Measurements from ENCODE around the gene CREB5. TPM values are rescaled to one million over a fixed set of nuclear protein-coding genes. Genes with fewer than 3 reads are reported as not detected.

The CREB5 gene
- total RNA-seq, 2 experiments from 2014 or later = not detected

- ChIA-PET POLR2A (no interaction called here), CTCF (no interaction called here)
- Mint-ChIP-seq H3K4me3 (no peak overlapping the region), H3K27ac (no peak overlapping the region), H3K36me3 (ENCODE audit: low read depth) (peaks cover 11% of the 10 kb centered on the region), H3K27me3 (ENCODE audit: low read depth) (peaks cover 14% of the 10 kb centered on the region), H3K4me1 (ENCODE audit: low read depth) (peaks cover 15% of the 10 kb centered on the region), H3K9me3 (ENCODE audit: insufficient read depth) (peaks cover 19% of the 10 kb centered on the region)
- ATAC-seq (no peak), DNase-seq (no peak)
Measured at GRCh38 chr7:28660132-28660531, 247.8 kb downstream of the CREB5 start.

GRCh38 chr7:28661826-28662595, 249.7 kb downstream of the CREB5 start:
- Mint-ChIP-seq H3K9me3 (ENCODE audit: insufficient read depth) (peaks cover 19% of the 10 kb centered on the region), H3K27me3 (ENCODE audit: low read depth) (peaks cover 20% of the 10 kb centered on the region), H3K36me3 (ENCODE audit: low read depth) (peaks cover 11% of the 10 kb centered on the region), H3K27ac (peak overlapping the region; percentile 70), H3K4me1 (ENCODE audit: low read depth) (peaks cover 15% of the 10 kb centered on the region), H3K4me3 (peak overlapping the region; percentile 22)
- DNase-seq = peak; percentile 75
- peak; percentile 93 for ATAC-seq
- ChIA-PET POLR2A (no interaction called here), CTCF (interaction anchor here (0.6 kb wide), 1 partner anchor 9 kb away, joined by 3 read pairs; no protein-coding TSS in a partner anchor)

GRCh38 chr7:28666154-28666553, 253.8 kb downstream of the CREB5 start:
- ChIA-PET POLR2A (no interaction called here), CTCF (no interaction called here)
- peaks cover 15% of the 10 kb centered on the region for H3K4me1 Mint-ChIP-seq (ENCODE audit: low read depth)
- peaks cover 20% of the 10 kb centered on the region for H3K27me3 Mint-ChIP-seq (ENCODE audit: low read depth)
- ATAC-seq = no peak
- DNase-seq = no peak
- H3K36me3 Mint-ChIP-seq (ENCODE audit: low read depth) = peaks cover 6% of the 10 kb centered on the region
- peaks cover 6% of the 10 kb centered on the region for H3K9me3 Mint-ChIP-seq (ENCODE audit: insufficient read depth)
- H3K27ac Mint-ChIP-seq = no peak overlapping the region
- H3K4me3 Mint-ChIP-seq = no peak overlapping the region

- peaks cover 2% of the 10 kb centered on the region for H3K36me3 Mint-ChIP-seq (ENCODE audit: low read depth)
- ChIA-PET CTCF (no interaction called here), POLR2A (no interaction called here)
- no peaks in the 10 kb centered on the region for H3K4me1 Mint-ChIP-seq (ENCODE audit: low read depth)
- ATAC-seq (no peak), DNase-seq (no peak)
- no peak overlapping the region for H3K4me3 Mint-ChIP-seq
- peaks cover 17% of the 10 kb centered on the region for H3K27me3 Mint-ChIP-seq (ENCODE audit: low read depth)
- H3K27ac Mint-ChIP-seq = no peak overlapping the region
- no peaks in the 10 kb centered on the region for H3K9me3 Mint-ChIP-seq (ENCODE audit: insufficient read depth)
Measured at GRCh38 chr7:28668085-28668484, 255.8 kb downstream of the CREB5 start.

GRCh38 chr7:28669330-28669729, 257.0 kb downstream of the CREB5 start:
- H3K36me3 Mint-ChIP-seq (ENCODE audit: low read depth) = peaks cover under 1% of the 10 kb centered on the region
- H3K4me1 Mint-ChIP-seq (ENCODE audit: low read depth) = no peaks in the 10 kb centered on the region
- ChIA-PET CTCF (no interaction called here), POLR2A (no interaction called here)
- H3K9me3 Mint-ChIP-seq (ENCODE audit: insufficient read depth) = no peaks in the 10 kb centered on the region
- peaks cover 14% of the 10 kb centered on the region for H3K27me3 Mint-ChIP-seq (ENCODE audit: low read depth)
- ATAC-seq (no peak), DNase-seq (no peak)
- H3K4me3 Mint-ChIP-seq = no peak overlapping the region
- H3K27ac Mint-ChIP-seq = no peak overlapping the region

GRCh38 chr7:28671526-28671925, 259.2 kb downstream of the CREB5 start:
- no peaks in the 10 kb centered on the region for H3K36me3 Mint-ChIP-seq (ENCODE audit: low read depth)
- H3K4me3 Mint-ChIP-seq = no peak overlapping the region
- DNase-seq (no peak), ATAC-seq (no peak)
- no peak overlapping the region for H3K27ac Mint-ChIP-seq
- ChIA-PET CTCF (no interaction called here), POLR2A (no interaction called here)
- H3K9me3 Mint-ChIP-seq (ENCODE audit: insufficient read depth) = no peaks in the 10 kb centered on the region
- no peaks in the 10 kb centered on the region for H3K4me1 Mint-ChIP-seq (ENCODE audit: low read depth)
- no peaks in the 10 kb centered on the region for H3K27me3 Mint-ChIP-seq (ENCODE audit: low read depth)

- no peaks in the 10 kb centered on the region for H3K9me3 Mint-ChIP-seq (ENCODE audit: insufficient read depth)
- no peak overlapping the region for H3K4me3 Mint-ChIP-seq
- no peaks in the 10 kb centered on the region for H3K27me3 Mint-ChIP-seq (ENCODE audit: low read depth)
- H3K4me1 Mint-ChIP-seq (ENCODE audit: low read depth) = no peaks in the 10 kb centered on the region
- ChIA-PET CTCF (interaction anchor here (0.6 kb wide), 1 partner anchor 1028 kb away, joined by 4 read pairs; no protein-coding TSS in a partner anchor), POLR2A (no interaction called here)
- DNase-seq (no peak), ATAC-seq (no peak)
- H3K36me3 Mint-ChIP-seq (ENCODE audit: low read depth) = no peaks in the 10 kb centered on the region
- no peak overlapping the region for H3K27ac Mint-ChIP-seq
Measured at GRCh38 chr7:28672397-28672797, 260.1 kb downstream of the CREB5 start.

- ChIA-PET POLR2A (no interaction called here), CTCF (no interaction called here)
- Mint-ChIP-seq H3K9me3 (ENCODE audit: insufficient read depth) (no peaks in the 10 kb centered on the region), H3K27ac (no peak overlapping the region), H3K36me3 (ENCODE audit: low read depth) (no peaks in the 10 kb centered on the region), H3K27me3 (ENCODE audit: low read depth) (no peaks in the 10 kb centered on the region), H3K4me1 (ENCODE audit: low read depth) (no peaks in the 10 kb centered on the region), H3K4me3 (no peak overlapping the region)
- no peak for DNase-seq
- ATAC-seq = no peak
Measured at GRCh38 chr7:28674359-28674782, 262.1 kb downstream of the CREB5 start.

- DNase-seq (no peak), ATAC-seq (no peak)
- POLR2A ChIA-PET = no interaction called here
- Mint-ChIP-seq H3K27ac (no peak overlapping the region), H3K36me3 (ENCODE audit: low read depth) (no peaks in the 10 kb centered on the region), H3K9me3 (ENCODE audit: insufficient read depth) (no peaks in the 10 kb centered on the region), H3K4me3 (no peak overlapping the region), H3K27me3 (ENCODE audit: low read depth) (no peaks in the 10 kb centered on the region), H3K4me1 (ENCODE audit: low read depth) (no peaks in the 10 kb centered on the region)
- CTCF ChIA-PET = no interaction called here
Measured at GRCh38 chr7:28675429-28675828, 263.1 kb downstream of the CREB5 start.

- CTCF ChIA-PET = no interaction called here
- Mint-ChIP-seq H3K27ac (no peak overlapping the region), H3K4me3 (no peak overlapping the region), H3K4me1 (ENCODE audit: low read depth) (no peaks in the 10 kb centered on the region), H3K27me3 (ENCODE audit: low read depth) (no peaks in the 10 kb centered on the region), H3K9me3 (ENCODE audit: insufficient read depth) (no peaks in the 10 kb centered on the region), H3K36me3 (ENCODE audit: low read depth) (no peaks in the 10 kb centered on the region)
- POLR2A ChIA-PET = no interaction called here
- DNase-seq = no peak
- no peak for ATAC-seq
Measured at GRCh38 chr7:28677668-28678067, 265.4 kb downstream of the CREB5 start.

- H3K36me3 Mint-ChIP-seq (ENCODE audit: low read depth) = no peaks in the 10 kb centered on the region
- no peak for ATAC-seq
- ChIA-PET CTCF (no interaction called here), POLR2A (no interaction called here)
- H3K27me3 Mint-ChIP-seq (ENCODE audit: low read depth) = peaks cover 1% of the 10 kb centered on the region
- H3K9me3 Mint-ChIP-seq (ENCODE audit: insufficient read depth) = no peaks in the 10 kb centered on the region
- H3K4me1 Mint-ChIP-seq (ENCODE audit: low read depth) = no peaks in the 10 kb centered on the region
- no peak overlapping the region for H3K27ac Mint-ChIP-seq
- no peak for DNase-seq
- no peak overlapping the region for H3K4me3 Mint-ChIP-seq
Measured at GRCh38 chr7:28678431-28678965, 266.2 kb downstream of the CREB5 start.

GRCh38 chr7:28681693-28682310, 269.5 kb downstream of the CREB5 start:
- Mint-ChIP-seq H3K36me3 (ENCODE audit: low read depth) (no peaks in the 10 kb centered on the region), H3K4me3 (no peak overlapping the region), H3K27me3 (ENCODE audit: low read depth) (peaks cover 12% of the 10 kb centered on the region), H3K27ac (no peak overlapping the region), H3K4me1 (ENCODE audit: low read depth) (no peaks in the 10 kb centered on the region), H3K9me3 (ENCODE audit: insufficient read depth) (no peaks in the 10 kb centered on the region)
- DNase-seq (no peak), ATAC-seq (no peak)
- ChIA-PET POLR2A (no interaction called here), CTCF (no interaction called here)
